Activated naive CD4-positive, alpha-beta T cell treated with anti-CD3 and anti-CD28 coated beads, Interleukin-2, amount 10 ng/mL, durations not matched to agents 7 days and 5 days (primary cell): ENCODE results near the gene RECK.
"Not testable (repeated sequence)": the region's sequence is repeated elsewhere in the genome, so short reads cannot be mapped to it uniquely, and the experiment has no call there.

ENCODE experiments used
- CTCF ChIA-PET: fragments of 350-600 bp; sonication (Branson Sonifier 250); formaldehyde crosslinking; loops from one replicate; lab custom pipeline; 2021; ENCODE audit warnings: antibody characterized with exemption; lab: Charles Lee
- DNase-seq: peaks from one replicate; pipeline ENCODE4 v3.0.0-alpha.2; 2020
- H3K27ac Mint-ChIP-seq: one replicate; pipeline ENCODE4 v1.8.0; 2021; ENCODE audit warnings: mild to moderate bottlenecking, moderate library complexity, mixed read lengths
- H3K27me3 Mint-ChIP-seq: one replicate; pipeline ENCODE4 v1.8.0; 2021; ENCODE audit warnings: mild to moderate bottlenecking, mixed read lengths
- H3K36me3 Mint-ChIP-seq: one replicate; pipeline ENCODE4 v1.8.0; 2021; ENCODE audit warnings: mixed read lengths
- H3K4me1 Mint-ChIP-seq: one replicate; pipeline ENCODE4 v1.8.0; 2021; ENCODE audit warnings: mixed read lengths
- H3K4me3 Mint-ChIP-seq: one replicate; pipeline ENCODE4 v1.8.0; 2021; ENCODE audit warnings: mild to moderate bottlenecking, moderate library complexity, mixed read lengths
- H3K9me3 Mint-ChIP-seq: one replicate; pipeline ENCODE4 v1.8.0; 2021; ENCODE audit warnings: mixed read lengths

The RECK gene

GRCh38 chr9:36158917-36159316 is 122.2 kb downstream of the RECK start:
- H3K4me3 Mint-ChIP-seq, result no peak overlapping the region
- CTCF ChIA-PET, result interaction anchor here (0.9 kb wide), 1 partner anchor 55 kb away, joined by 5 read pairs; no protein-coding TSS in a partner anchor
- no peak for DNase-seq
- H3K4me1 Mint-ChIP-seq, result peaks cover 27% of the 10 kb centered on the region
- peaks cover 14% of the 10 kb centered on the region for H3K27me3 Mint-ChIP-seq
- H3K36me3 Mint-ChIP-seq, result peaks cover 38% of the 10 kb centered on the region
- H3K9me3 Mint-ChIP-seq, result peaks cover 4% of the 10 kb centered on the region
- H3K27ac Mint-ChIP-seq, result no peak overlapping the region

DNA sequence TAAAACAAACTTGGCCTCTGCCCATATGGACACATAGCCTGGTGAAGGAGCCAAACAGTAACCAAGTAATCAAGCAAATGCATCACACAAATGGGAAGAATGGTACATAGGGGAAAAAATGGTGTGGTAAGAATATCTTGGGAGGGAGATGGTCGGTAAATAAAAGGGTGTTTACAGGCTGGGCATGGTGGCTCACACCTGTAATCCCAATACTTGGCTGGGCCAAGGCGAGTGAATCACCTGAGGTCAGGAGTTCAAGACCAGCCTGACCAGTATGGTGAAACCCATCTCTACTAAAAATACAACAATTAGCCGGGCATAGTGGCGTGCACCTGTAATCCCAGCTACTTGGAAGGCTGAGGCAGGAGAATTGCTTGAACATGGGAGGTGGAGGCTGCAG is 122.8 kb downstream of the RECK start:
- H3K9me3 Mint-ChIP-seq, CTCF ChIA-PET: not testable (repeated sequence)

GRCh38 chr9:36160126-36160525 is 123.4 kb downstream of the RECK start:
- Mint-ChIP-seq H3K36me3 (peaks cover 28% of the 10 kb centered on the region), H3K4me1 (peaks cover 20% of the 10 kb centered on the region), H3K27me3 (peaks cover 22% of the 10 kb centered on the region)
- H3K4me3 Mint-ChIP-seq, CTCF ChIA-PET, DNase-seq, H3K9me3 Mint-ChIP-seq, H3K27ac Mint-ChIP-seq: not testable (repeated sequence)

More for the DNA sequence above, 122.8 kb downstream of the RECK start:
- not testable (repeated sequence) for H3K4me3 Mint-ChIP-seq, H3K27ac Mint-ChIP-seq, DNase-seq
- Mint-ChIP-seq H3K36me3 (peaks cover 32% of the 10 kb centered on the region), H3K27me3 (peaks cover 16% of the 10 kb centered on the region), H3K4me1 (peaks cover 21% of the 10 kb centered on the region)

DNA sequence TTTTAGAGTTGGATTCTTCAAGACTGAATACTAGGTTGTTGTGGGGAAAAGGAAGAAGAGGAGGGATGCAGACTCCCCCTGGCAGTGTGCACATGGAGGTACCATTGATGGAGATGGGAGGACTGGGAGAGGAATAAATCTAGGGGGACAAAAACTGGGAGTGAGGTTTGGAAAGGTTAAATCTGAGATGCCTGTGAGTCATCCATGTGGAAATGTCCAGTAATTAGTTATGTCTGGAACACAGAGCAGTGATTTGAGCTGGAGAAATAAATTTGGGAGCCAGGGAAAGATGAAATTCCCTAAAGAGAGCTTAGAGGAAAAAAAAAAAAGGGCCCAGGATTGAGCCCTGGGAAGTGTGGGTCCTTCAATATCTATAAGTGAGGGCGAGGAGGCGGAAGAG is 124.5 kb downstream of the RECK start:
- Mint-ChIP-seq H3K4me1 (peaks cover 26% of the 10 kb centered on the region), H3K36me3 (peaks cover 26% of the 10 kb centered on the region), H3K27me3 (peaks cover 27% of the 10 kb centered on the region), H3K4me3 (no peak overlapping the region), H3K27ac (no peak overlapping the region), H3K9me3 (peaks cover 4% of the 10 kb centered on the region)
- CTCF ChIA-PET, result interaction anchor here (1.1 kb wide), 1 partner anchor 138 kb away, joined by 3 read pairs; no protein-coding TSS in a partner anchor
- DNase-seq, result no peak

DNA sequence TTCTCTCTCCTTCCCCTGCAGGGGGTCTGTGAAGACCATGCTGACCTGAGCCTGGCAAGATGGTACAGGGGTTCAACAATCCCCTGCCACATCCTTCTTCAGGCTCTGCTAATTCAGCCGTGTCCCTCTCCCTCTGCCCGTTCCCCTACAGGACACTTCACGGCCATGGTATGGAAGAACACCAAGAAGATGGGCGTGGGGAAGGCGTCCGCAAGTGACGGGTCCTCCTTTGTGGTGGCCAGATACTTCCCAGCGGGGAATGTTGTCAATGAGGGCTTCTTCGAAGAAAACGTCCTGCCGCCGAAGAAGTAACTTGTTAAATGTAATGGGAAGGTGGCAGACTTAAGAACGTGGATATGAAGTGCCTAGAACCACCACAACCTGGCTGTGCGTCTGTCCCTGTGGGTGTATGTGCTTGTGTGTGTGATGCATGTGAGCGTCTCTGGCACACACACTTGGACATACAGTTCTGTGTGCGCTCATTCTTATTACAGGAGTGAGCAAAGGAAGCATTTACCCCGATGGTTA is 125.6 kb downstream of the RECK start:
- H3K36me3 Mint-ChIP-seq, result peaks cover 21% of the 10 kb centered on the region
- no peak overlapping the region for H3K4me3 Mint-ChIP-seq
- no peak overlapping the region for H3K27ac Mint-ChIP-seq
- peaks cover 35% of the 10 kb centered on the region for H3K27me3 Mint-ChIP-seq
- no peaks in the 10 kb centered on the region for H3K9me3 Mint-ChIP-seq
- peaks cover 33% of the 10 kb centered on the region for H3K4me1 Mint-ChIP-seq
- no peak for DNase-seq
- CTCF ChIA-PET, result interaction anchor here (1.3 to 8.2 kb wide), 3 partner anchors 26 to 154 kb away, joined by 4 to 221 read pairs (median 5); partner anchors contain the start of gene GLIPR2

GRCh38 chr9:36163049-36163785 is 126.5 kb downstream of the RECK start:
- peaks cover 28% of the 10 kb centered on the region for H3K4me1 Mint-ChIP-seq
- CTCF ChIA-PET, result interaction anchor here (0.9 to 8.2 kb wide), 8 partner anchors 11 to 155 kb away, joined by 3 to 221 read pairs (median 5); partner anchors contain the start of gene GLIPR2
- peaks cover 42% of the 10 kb centered on the region for H3K27me3 Mint-ChIP-seq
- no peak overlapping the region for H3K27ac Mint-ChIP-seq
- no peaks in the 10 kb centered on the region for H3K9me3 Mint-ChIP-seq
- peaks cover 16% of the 10 kb centered on the region for H3K36me3 Mint-ChIP-seq
- DNase-seq, result no peak
- no peak overlapping the region for H3K4me3 Mint-ChIP-seq

- H3K9me3 Mint-ChIP-seq, result no peaks in the 10 kb centered on the region
- CTCF ChIA-PET, result interaction anchor here (0.9 to 8.2 kb wide), 11 partner anchors 9 to 156 kb away, joined by 3 to 221 read pairs (median 5); partner anchors contain the start of gene GLIPR2
- peaks cover 46% of the 10 kb centered on the region for H3K27me3 Mint-ChIP-seq
- H3K27ac Mint-ChIP-seq, result no peak overlapping the region
- no peak for DNase-seq
- H3K4me1 Mint-ChIP-seq, result peaks cover 24% of the 10 kb centered on the region
- H3K4me3 Mint-ChIP-seq, result no peak overlapping the region
- H3K36me3 Mint-ChIP-seq, result peaks cover 12% of the 10 kb centered on the region
Measured at GRCh38 chr9:36163786-36164170, 127.1 kb downstream of the RECK start.

DNA sequence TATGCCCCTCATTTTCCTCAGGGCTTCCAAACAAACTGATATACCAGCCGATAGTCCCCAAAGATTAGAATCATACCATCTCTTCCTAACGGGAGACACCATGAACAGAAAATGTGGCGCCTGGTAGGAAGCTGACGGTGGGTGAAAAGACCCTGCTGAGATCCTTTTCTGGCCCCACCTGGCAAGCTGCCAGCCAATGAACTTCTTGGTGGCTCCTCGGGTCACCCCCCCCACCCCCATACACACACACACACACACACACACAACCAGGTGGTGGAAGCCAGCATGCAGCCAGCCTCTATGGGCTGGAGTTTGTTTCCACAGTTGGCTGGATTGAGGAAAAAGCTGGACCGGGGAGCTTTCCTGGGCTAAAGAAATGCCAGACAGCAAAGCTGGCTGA is 127.7 kb downstream of the RECK start:
- Mint-ChIP-seq H3K27ac (no peak overlapping the region), H3K36me3 (peaks cover 11% of the 10 kb centered on the region), H3K27me3 (peaks cover 52% of the 10 kb centered on the region), H3K4me1 (peaks cover 24% of the 10 kb centered on the region), H3K9me3 (no peaks in the 10 kb centered on the region), H3K4me3 (no peak overlapping the region)
- no peak for DNase-seq
- CTCF ChIA-PET, result interaction anchor here (0.9 to 8.2 kb wide), 10 partner anchors 10 to 156 kb away, joined by 3 to 221 read pairs (median 6); no protein-coding TSS in a partner anchor

- Mint-ChIP-seq H3K36me3 (peaks cover 9% of the 10 kb centered on the region), H3K9me3 (no peaks in the 10 kb centered on the region), H3K27me3 (peaks cover 58% of the 10 kb centered on the region), H3K27ac (no peak overlapping the region), H3K4me1 (peaks cover 24% of the 10 kb centered on the region), H3K4me3 (peak overlapping the region; percentile 16)
- CTCF ChIA-PET, result interaction anchor here (1.2 to 8.2 kb wide), 9 partner anchors 10 to 157 kb away, joined by 3 to 221 read pairs (median 6); no protein-coding TSS in a partner anchor
- no peak for DNase-seq
Measured at GRCh38 chr9:36164989-36165388, 128.3 kb downstream of the RECK start.

DNA sequence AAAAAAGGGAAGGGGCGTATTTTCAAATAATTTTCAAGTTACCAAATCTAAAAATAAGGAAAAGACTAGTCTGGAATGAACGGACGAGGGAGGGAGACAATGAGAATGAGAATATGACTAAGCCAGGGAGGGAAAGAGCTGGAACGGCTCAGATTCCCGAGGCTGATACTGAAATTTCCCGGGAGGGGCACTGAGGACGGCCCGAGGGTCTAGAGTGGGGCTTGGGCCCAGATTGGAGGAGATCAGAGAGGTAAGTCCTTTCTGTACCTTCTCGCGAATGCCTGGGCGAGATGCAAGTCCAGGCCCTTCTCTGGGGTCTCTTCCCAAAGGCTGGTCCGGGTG is 129.1 kb downstream of the RECK start:
- no peak for DNase-seq
- CTCF ChIA-PET, result interaction anchor here (1.1 to 8.2 kb wide), 12 partner anchors 17 to 207 kb away, joined by 3 to 221 read pairs (median 6); no protein-coding TSS in a partner anchor
- Mint-ChIP-seq H3K4me3 (peak overlapping the region; percentile 23), H3K4me1 (peaks cover 21% of the 10 kb centered on the region), H3K27me3 (peaks cover 61% of the 10 kb centered on the region), H3K27ac (no peak overlapping the region), H3K36me3 (peaks cover 6% of the 10 kb centered on the region), H3K9me3 (no peaks in the 10 kb centered on the region)

DNA sequence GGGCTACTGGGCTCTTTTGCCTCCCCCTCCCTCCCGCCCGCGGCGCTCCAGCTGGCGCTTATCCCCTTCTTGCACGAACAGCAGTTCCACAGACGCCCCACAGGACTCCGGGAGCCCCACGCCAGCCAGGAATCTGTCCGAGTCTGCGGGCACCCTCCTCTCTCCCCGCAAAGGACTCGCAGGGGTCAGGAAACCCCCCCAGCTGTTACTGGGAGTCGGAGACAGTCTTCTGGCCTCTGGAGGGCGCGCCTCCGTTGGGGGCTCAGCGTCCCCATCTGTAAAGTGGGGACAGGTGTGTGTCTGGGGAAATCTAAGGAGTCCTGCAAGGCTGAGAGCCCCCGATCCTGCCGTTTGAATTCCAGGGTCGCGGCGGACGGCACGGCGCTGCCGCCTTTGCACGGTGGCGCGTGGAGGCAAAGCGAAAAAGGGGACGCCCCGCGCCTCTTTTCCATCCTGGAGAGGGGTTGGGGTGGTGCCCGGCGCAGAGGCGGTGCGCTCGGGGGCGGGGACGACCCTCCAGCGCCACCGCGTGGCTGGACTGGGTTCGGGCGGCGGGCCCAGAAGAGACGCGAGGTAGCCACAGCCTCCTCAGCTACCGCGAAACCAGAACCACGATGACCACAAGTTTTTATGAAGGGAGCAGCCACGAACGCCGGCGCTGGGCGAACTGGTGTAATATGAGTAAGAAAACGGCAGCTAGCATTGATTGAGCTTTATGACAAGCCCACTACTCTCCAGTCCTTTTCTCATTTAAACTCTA is 129.6 kb downstream of the RECK start:
- H3K36me3 Mint-ChIP-seq, result peaks cover 5% of the 10 kb centered on the region
- peak overlapping the region; percentile 68 for H3K4me3 Mint-ChIP-seq
- CTCF ChIA-PET, result interaction anchor here (0.7 to 8.2 kb wide), 22 partner anchors 14 to 562 kb away, joined by 3 to 221 read pairs (median 4); partner anchors contain the start of genes CLTA and GLIPR2
- peaks cover 20% of the 10 kb centered on the region for H3K4me1 Mint-ChIP-seq
- peak; percentile 85 for DNase-seq
- no peaks in the 10 kb centered on the region for H3K9me3 Mint-ChIP-seq
- H3K27me3 Mint-ChIP-seq, result peaks cover 61% of the 10 kb centered on the region
- H3K27ac Mint-ChIP-seq, result no peak overlapping the region

DNA sequence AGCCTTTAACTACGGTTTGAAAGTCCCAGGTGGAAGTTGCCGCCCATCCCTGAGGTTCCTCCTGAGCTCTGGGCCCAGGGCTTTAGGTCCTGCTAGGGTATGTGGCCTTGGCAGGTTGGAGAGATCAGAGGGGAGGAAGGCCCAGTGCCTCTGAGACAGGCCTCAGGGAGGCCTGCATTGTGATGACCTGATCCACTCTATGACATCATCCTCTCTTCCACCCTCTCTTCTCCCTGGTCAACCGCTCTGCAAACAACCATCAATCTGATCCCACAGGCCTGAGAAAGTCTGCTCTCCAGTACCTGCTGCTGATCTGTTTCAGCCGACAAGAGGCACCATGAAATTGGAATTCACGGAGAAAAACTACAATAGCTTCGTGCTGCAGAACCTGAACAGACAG is 132.5 kb downstream of the RECK start, which contains the start of gene CCIN:
Gene CCIN, plus strand, starts transcription at position 223 of the 400 bp plus-strand sequence. Its CDS starts 115 bp downstream, at position 338.
- no peak for DNase-seq
- no peaks in the 10 kb centered on the region for H3K36me3 Mint-ChIP-seq
- H3K4me1 Mint-ChIP-seq, result peaks cover 16% of the 10 kb centered on the region
- peaks cover 76% of the 10 kb centered on the region for H3K27me3 Mint-ChIP-seq
- H3K27ac Mint-ChIP-seq, result no peak within 1 kb of the TSS
- no peak within 1 kb of the TSS for H3K4me3 Mint-ChIP-seq
- CTCF ChIA-PET, result interaction anchor here (0.8 to 8.2 kb wide), 6 partner anchors 20 to 560 kb away, joined by 3 to 221 read pairs (median 4); no protein-coding TSS in a partner anchor
- no peaks in the 10 kb centered on the region for H3K9me3 Mint-ChIP-seq

DNA sequence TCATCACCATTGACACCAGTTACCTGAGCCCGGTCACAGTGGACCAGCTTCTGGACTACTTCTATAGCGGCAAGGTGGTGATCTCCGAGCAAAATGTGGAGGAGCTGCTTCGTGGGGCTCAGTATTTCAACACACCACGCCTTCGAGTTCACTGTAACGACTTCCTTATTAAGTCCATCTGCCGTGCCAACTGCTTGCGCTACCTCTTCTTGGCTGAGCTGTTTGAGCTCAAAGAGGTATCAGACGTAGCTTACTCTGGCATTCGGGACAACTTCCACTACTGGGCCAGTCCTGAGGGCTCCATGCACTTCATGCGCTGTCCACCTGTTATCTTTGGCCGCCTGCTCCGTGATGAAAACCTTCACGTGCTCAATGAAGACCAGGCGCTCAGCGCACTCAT is 133.0 kb downstream of the RECK start:
- no peak for DNase-seq
- no peaks in the 10 kb centered on the region for H3K9me3 Mint-ChIP-seq
- H3K27me3 Mint-ChIP-seq, result peaks cover 75% of the 10 kb centered on the region
- CTCF ChIA-PET, result interaction anchor here (0.6 to 8.2 kb wide), 4 partner anchors 20 to 163 kb away, joined by 3 to 221 read pairs (median 4); no protein-coding TSS in a partner anchor
- peaks cover 16% of the 10 kb centered on the region for H3K4me1 Mint-ChIP-seq
- H3K36me3 Mint-ChIP-seq, result no peaks in the 10 kb centered on the region
- H3K27ac Mint-ChIP-seq, result no peak overlapping the region
- H3K4me3 Mint-ChIP-seq, result no peak overlapping the region
